GM12878 (cell line): Measurements from ENCODE around the gene GJB1. TPM values are rescaled to one million over a fixed set of nuclear protein-coding genes. Genes with fewer than 3 reads are reported as not detected.

Source experiments
- ATAC-seq: fragments of 200-7000 bp; cut with Tn5 transposase; 3 replicates; pipeline ENCODE4 v1.9.1; 2020; ENCODE audit warnings: mild to moderate bottlenecking, moderate library complexity
- BruUV-seq: library from RNA; stranded (reverse); fragments of 400-500 nt; replicated peaks from 2 replicates; lab custom pipeline; 2021; lab: Mats Ljungman, UMichigan
- CTCF ChIA-PET: fragments of 300-600 bp; sonication (Branson Sonifier 250); formaldehyde crosslinking; extraction: SDS; loops from one replicate; lab custom pipeline; 2021; ENCODE audit warnings: inconsistent platforms; lab: Yijun Ruan, JAX
- POLR2A ChIA-PET: fragments of 350-600 bp; formaldehyde crosslinking; extraction: SDS; loops from one replicate; lab custom pipeline; 2021; ENCODE audit warnings: inconsistent platforms; lab: Charles Lee
- RAD21 ChIA-PET: fragments of 300-600 bp; sonication (Branson Sonifier 250); formaldehyde crosslinking; loops from one replicate; lab custom pipeline; 2023; ENCODE audit warnings: antibody characterized with exemption; ENCODE audit not compliant: unreplicated experiment; lab: Charles Lee
- SMC1A ChIA-PET: fragments of 300-600 bp; sonication (Branson Sonifier 250); formaldehyde crosslinking; loops from one replicate; lab custom pipeline; 2023; ENCODE audit not compliant: unreplicated experiment, uncharacterized antibody; lab: Charles Lee
- DNase-seq: peaks from one replicate; pipeline ENCODE4 v3.0.0-alpha.2; 2011; ENCODE audit warnings: low read depth, low spot score
- FAIRE-seq: peaks from 3 replicates; lab custom pipeline; 2011; peaks lifted over from hg19 to GRCh38; lab: Jason Lieb, UNC
- H2AFZ ChIP-seq: 2 replicates; pipeline ENCODE4 v1.6.0; 2011; ENCODE audit warnings: low read depth, low read length, control low read depth; ENCODE audit not compliant: control insufficient read depth
- H3K27ac ChIP-seq: 2 replicates; pipeline ENCODE4 v1.5.1; 2011; ENCODE audit warnings: control low read depth; ENCODE audit not compliant: control insufficient read depth, insufficient read depth
- H3K27me3 ChIP-seq, 2 experiments: replicated peaks in 1 of 2; 2 replicates each; pipeline versions ENCODE4 v1.6.0 to v1.6.1; 2011; ENCODE audit warnings: low read length in 1 of 2; ENCODE audit not compliant: control insufficient read depth in 2 of 2, insufficient read depth in 2 of 2
- H3K36me3 ChIP-seq, 2 experiments: 2 replicates each; pipeline ENCODE4 v1.5.1; 2011; ENCODE audit warnings: low read length in 1 of 2; ENCODE audit not compliant: control insufficient read depth in 2 of 2, insufficient read depth in 2 of 2
- H3K4me1 ChIP-seq: 2 replicates; pipeline ENCODE4 v1.6.1; 2011; ENCODE audit warnings: mild to moderate bottlenecking, low read length, moderate library complexity, mixed read lengths; ENCODE audit not compliant: control insufficient read depth, insufficient read depth
- H3K4me2 ChIP-seq: 2 replicates; pipeline ENCODE4 v1.6.0; 2011; ENCODE audit warnings: control low read depth; ENCODE audit not compliant: control insufficient read depth, insufficient read depth
- H3K4me3 ChIP-seq: fragments of 200-600 bp; sonication (generic); 2 replicates; pipeline ENCODE4 v1.5.1; 2016
- H3K79me2 ChIP-seq: 2 replicates; pipeline ENCODE4 v1.6.0; 2011; ENCODE audit warnings: low read length; ENCODE audit not compliant: control insufficient read depth, insufficient read depth
- H3K9ac ChIP-seq: 2 replicates; pipeline ENCODE4 v1.8.0; 2011; ENCODE audit warnings: low read length, control low read depth, mixed read lengths; ENCODE audit not compliant: control insufficient read depth, insufficient read depth
- H3K9me3 ChIP-seq: replicated peaks from 3 replicates; pipeline ENCODE4 v1.5.1; 2011; ENCODE audit warnings: mild to moderate bottlenecking, low read length; ENCODE audit not compliant: control insufficient read depth, insufficient read depth
- H4K20me1 ChIP-seq: 2 replicates; pipeline ENCODE4 v1.6.0; 2011; ENCODE audit not compliant: control insufficient read depth, insufficient read depth
- NFIC ChIP-seq: IDR thresholded peaks from 2 replicates; pipeline ENCODE4 v1.6.1; 2012; ENCODE audit warnings: low read depth, mild to moderate bottlenecking, inconsistent platforms, low read length, moderate library complexity
- RAD51 ChIP-seq: fragments of 450-650 bp; IDR thresholded peaks from 2 replicates; pipeline ENCODE4 v1.6.1; 2016; ENCODE audit warnings: moderate library complexity, mild to moderate bottlenecking, inconsistent platforms
- WGBS: methylation state at CpG from one replicate; pipeline ENCODE4 v1.1.6; 2016; ENCODE audit warnings: low lambda C conversion rate; ENCODE audit not compliant: insufficient replicate concordance, insufficient coverage; ENCODE audit errors: missing lambda C conversion rate; 5-methylcytosine and 5-hydroxymethylcytosine counted together
- in situ Hi-C: fragments of 300-500 bp; cut with MboI; formaldehyde crosslinking; loops from 9 replicates; pipeline ENCODE4 v1.14.3; 2018; ENCODE audit warnings: mixed read lengths
- intact Hi-C: fragments of 100-400 bp; cut with micrococcal nuclease; formaldehyde crosslinking; loops from one replicate; pipeline ENCODE4 v1.14.2; 2022; ENCODE audit not compliant: unreplicated experiment
- polyA plus RNA-seq, 11 experiments: library from polyadenylated mRNA; depleted of rRNA in 4 of 11; unstranded in 6 of 11; stranded (reverse) in 5 of 11; fragments of >200 nt; fragmentation: Nextera tagmentation in 4 of 11; fragmentation: Illumina TruSeq in 1 of 11; extraction: Ambion mirVana in 4 of 11; extraction: Trizol in 1 of 11; gene quantifications; 1 replicate in 1 of 11; 2 replicates in 10 of 11; pipeline versions ENCODE4 v1.2.1 to v1.2.3, GENCODE V29; 2011 to 2016; ENCODE audit warnings: inconsistent platforms in 2 of 11, missing spikeins in 2 of 11, low read depth in 1 of 11
- total RNA-seq, 4 experiments: library from RNA; depleted of rRNA in 3 of 4; stranded (reverse); fragments of >200 nt in 3 of 4; fragmentation: Illumina TruSeq in 1 of 4; extraction: Trizol in 1 of 4; gene quantifications; 2 replicates each; pipeline versions ENCODE4 v1.2.1 to v1.2.3, GENCODE V29; 2013 to 2021
- TF ChIP-seq, protein P1 (sequence below): IDR thresholded peaks from 2 replicates; pipeline ENCODE4 v1.6.1; 2012; ENCODE audit warnings: improper control_type of control experiment, low read depth, low read length; ENCODE audit not compliant: insufficient replicate concordance
- TF ChIP-seq, protein P2 (sequence below): fragments of 450-650 bp; IDR thresholded peaks from 2 replicates; pipeline ENCODE4 v1.6.1; 2014; ENCODE audit warnings: mild to moderate bottlenecking
- TF ChIP-seq, protein P3 (sequence below): fragments of 450-650 bp; IDR thresholded peaks from 2 replicates; pipeline ENCODE4 v1.6.1; 2016; ENCODE audit warnings: mild to moderate bottlenecking
- TF ChIP-seq, protein P4 (sequence below): fragments of 450-650 bp; formaldehyde crosslinking; IDR thresholded peaks from 2 replicates; pipeline ENCODE4 v1.4.0; 2020; ENCODE audit warnings: mild to moderate bottlenecking, moderate library complexity
- TF ChIP-seq, protein P5 (sequence below): fragments of 150-350 bp; IDR thresholded peaks from 2 replicates; pipeline ENCODE4 v1.6.1; 2016; ENCODE audit warnings: low read depth, low read length

GJB1 gene
- total and polyA plus RNA-seq, 10 of the 15 experiments (the other 5 are each of a cell fraction or from before 2014, with no cell fraction given), result not detected

DNA sequence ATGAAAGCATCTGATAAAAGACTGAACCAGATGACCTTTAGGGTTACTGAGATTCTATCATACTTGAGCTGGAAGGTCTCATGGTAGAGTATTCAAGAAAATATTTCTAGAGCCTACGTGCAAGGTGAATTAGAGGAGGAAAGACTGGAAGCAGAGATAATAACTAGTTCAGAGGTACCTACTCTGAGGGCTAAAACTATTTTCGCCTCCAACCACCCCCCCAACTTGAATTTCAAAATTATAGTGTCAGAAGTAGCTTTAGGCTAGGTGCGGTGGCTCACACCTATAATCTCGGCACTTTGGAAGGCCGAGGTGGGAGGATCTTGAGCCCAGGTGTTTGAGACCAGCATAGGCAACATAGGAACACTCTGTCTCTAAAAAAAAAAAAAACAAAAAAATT lies 47.5 kb upstream of the GJB1 start:
- Histone ChIP-seq H3K9ac (no peak overlapping the region), H4K20me1 (no peaks in the 10 kb centered on the region), H3K27me3 (no peaks in the 10 kb centered on the region), H3K36me3 (peaks cover 0 to 3% of the 10 kb centered on the region in 2 experiments; a peak in 1 of 4 replicates), H3K79me2 (no peaks in the 10 kb centered on the region), H3K4me3 (no peak overlapping the region), H3K9me3 (no peaks in the 10 kb centered on the region), H3K27ac (no peak overlapping the region), H3K4me1 (no peaks in the 10 kb centered on the region), H3K4me2 (no peak overlapping the region), H2AFZ (no peak overlapping the region)
- ChIA-PET CTCF (interaction anchor here (0.6 kb wide), 1 partner anchor 36 kb away, joined by 3 read pairs; no protein-coding TSS in a partner anchor), SMC1A (no interaction called here), POLR2A (interaction anchor here (0.6 kb wide), 1 partner anchor 16 kb away, joined by 5 read pairs; no protein-coding TSS in a partner anchor), RAD21 (no interaction called here)
- no TSS peak for BruUV-seq
- intact Hi-C loops (no loop called here), in situ Hi-C loops (loop anchor here (5.0 kb wide), 1 partner anchor 403 kb away; no protein-coding TSS in a partner anchor)
- WGBS, result 70% methylated on average over 5 of the region's 5 CpGs
- DNase-seq (no peak), FAIRE-seq (no peak), ATAC-seq (no peak)
- TF ChIP-seq, protein P1, sequence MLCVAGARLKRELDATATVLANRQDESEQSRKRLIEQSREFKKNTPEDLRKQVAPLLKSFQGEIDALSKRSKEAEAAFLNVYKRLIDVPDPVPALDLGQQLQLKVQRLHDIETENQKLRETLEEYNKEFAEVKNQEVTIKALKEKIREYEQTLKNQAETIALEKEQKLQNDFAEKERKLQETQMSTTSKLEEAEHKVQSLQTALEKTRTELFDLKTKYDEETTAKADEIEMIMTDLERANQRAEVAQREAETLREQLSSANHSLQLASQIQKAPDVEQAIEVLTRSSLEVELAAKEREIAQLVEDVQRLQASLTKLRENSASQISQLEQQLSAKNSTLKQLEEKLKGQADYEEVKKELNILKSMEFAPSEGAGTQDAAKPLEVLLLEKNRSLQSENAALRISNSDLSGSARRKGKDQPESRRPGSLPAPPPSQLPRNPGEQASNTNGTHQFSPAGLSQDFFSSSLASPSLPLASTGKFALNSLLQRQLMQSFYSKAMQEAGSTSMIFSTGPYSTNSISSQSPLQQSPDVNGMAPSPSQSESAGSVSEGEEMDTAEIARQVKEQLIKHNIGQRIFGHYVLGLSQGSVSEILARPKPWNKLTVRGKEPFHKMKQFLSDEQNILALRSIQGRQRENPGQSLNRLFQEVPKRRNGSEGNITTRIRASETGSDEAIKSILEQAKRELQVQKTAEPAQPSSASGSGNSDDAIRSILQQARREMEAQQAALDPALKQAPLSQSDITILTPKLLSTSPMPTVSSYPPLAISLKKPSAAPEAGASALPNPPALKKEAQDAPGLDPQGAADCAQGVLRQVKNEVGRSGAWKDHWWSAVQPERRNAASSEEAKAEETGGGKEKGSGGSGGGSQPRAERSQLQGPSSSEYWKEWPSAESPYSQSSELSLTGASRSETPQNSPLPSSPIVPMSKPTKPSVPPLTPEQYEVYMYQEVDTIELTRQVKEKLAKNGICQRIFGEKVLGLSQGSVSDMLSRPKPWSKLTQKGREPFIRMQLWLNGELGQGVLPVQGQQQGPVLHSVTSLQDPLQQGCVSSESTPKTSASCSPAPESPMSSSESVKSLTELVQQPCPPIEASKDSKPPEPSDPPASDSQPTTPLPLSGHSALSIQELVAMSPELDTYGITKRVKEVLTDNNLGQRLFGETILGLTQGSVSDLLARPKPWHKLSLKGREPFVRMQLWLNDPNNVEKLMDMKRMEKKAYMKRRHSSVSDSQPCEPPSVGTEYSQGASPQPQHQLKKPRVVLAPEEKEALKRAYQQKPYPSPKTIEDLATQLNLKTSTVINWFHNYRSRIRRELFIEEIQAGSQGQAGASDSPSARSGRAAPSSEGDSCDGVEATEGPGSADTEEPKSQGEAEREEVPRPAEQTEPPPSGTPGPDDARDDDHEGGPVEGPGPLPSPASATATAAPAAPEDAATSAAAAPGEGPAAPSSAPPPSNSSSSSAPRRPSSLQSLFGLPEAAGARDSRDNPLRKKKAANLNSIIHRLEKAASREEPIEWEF, result no peak
- TF ChIP-seq, protein P2, sequence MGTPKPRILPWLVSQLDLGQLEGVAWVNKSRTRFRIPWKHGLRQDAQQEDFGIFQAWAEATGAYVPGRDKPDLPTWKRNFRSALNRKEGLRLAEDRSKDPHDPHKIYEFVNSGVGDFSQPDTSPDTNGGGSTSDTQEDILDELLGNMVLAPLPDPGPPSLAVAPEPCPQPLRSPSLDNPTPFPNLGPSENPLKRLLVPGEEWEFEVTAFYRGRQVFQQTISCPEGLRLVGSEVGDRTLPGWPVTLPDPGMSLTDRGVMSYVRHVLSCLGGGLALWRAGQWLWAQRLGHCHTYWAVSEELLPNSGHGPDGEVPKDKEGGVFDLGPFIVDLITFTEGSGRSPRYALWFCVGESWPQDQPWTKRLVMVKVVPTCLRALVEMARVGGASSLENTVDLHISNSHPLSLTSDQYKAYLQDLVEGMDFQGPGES, result no peak
- TF ChIP-seq, protein P3, sequence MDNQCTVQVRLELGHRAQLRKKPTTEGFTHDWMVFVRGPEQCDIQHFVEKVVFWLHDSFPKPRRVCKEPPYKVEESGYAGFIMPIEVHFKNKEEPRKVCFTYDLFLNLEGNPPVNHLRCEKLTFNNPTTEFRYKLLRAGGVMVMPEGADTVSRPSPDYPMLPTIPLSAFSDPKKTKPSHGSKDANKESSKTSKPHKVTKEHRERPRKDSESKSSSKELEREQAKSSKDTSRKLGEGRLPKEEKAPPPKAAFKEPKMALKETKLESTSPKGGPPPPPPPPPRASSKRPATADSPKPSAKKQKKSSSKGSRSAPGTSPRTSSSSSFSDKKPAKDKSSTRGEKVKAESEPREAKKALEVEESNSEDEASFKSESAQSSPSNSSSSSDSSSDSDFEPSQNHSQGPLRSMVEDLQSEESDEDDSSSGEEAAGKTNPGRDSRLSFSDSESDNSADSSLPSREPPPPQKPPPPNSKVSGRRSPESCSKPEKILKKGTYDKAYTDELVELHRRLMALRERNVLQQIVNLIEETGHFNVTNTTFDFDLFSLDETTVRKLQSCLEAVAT, result no peak
- TF ChIP-seq, protein P4, sequence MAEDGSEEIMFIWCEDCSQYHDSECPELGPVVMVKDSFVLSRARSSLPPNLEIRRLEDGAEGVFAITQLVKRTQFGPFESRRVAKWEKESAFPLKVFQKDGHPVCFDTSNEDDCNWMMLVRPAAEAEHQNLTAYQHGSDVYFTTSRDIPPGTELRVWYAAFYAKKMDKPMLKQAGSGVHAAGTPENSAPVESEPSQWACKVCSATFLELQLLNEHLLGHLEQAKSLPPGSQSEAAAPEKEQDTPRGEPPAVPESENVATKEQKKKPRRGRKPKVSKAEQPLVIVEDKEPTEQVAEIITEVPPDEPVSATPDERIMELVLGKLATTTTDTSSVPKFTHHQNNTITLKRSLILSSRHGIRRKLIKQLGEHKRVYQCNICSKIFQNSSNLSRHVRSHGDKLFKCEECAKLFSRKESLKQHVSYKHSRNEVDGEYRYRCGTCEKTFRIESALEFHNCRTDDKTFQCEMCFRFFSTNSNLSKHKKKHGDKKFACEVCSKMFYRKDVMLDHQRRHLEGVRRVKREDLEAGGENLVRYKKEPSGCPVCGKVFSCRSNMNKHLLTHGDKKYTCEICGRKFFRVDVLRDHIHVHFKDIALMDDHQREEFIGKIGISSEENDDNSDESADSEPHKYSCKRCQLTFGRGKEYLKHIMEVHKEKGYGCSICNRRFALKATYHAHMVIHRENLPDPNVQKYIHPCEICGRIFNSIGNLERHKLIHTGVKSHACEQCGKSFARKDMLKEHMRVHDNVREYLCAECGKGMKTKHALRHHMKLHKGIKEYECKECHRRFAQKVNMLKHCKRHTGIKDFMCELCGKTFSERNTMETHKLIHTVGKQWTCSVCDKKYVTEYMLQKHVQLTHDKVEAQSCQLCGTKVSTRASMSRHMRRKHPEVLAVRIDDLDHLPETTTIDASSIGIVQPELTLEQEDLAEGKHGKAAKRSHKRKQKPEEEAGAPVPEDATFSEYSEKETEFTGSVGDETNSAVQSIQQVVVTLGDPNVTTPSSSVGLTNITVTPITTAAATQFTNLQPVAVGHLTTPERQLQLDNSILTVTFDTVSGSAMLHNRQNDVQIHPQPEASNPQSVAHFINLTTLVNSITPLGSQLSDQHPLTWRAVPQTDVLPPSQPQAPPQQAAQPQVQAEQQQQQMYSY (CRISPR knock-in tag), result no peak
- TF ChIP-seq, protein P5, sequence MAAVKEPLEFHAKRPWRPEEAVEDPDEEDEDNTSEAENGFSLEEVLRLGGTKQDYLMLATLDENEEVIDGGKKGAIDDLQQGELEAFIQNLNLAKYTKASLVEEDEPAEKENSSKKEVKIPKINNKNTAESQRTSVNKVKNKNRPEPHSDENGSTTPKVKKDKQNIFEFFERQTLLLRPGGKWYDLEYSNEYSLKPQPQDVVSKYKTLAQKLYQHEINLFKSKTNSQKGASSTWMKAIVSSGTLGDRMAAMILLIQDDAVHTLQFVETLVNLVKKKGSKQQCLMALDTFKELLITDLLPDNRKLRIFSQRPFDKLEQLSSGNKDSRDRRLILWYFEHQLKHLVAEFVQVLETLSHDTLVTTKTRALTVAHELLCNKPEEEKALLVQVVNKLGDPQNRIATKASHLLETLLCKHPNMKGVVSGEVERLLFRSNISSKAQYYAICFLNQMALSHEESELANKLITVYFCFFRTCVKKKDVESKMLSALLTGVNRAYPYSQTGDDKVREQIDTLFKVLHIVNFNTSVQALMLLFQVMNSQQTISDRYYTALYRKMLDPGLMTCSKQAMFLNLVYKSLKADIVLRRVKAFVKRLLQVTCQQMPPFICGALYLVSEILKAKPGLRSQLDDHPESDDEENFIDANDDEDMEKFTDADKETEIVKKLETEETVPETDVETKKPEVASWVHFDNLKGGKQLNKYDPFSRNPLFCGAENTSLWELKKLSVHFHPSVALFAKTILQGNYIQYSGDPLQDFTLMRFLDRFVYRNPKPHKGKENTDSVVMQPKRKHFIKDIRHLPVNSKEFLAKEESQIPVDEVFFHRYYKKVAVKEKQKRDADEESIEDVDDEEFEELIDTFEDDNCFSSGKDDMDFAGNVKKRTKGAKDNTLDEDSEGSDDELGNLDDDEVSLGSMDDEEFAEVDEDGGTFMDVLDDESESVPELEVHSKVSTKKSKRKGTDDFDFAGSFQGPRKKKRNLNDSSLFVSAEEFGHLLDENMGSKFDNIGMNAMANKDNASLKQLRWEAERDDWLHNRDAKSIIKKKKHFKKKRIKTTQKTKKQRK, result no peak
- TF ChIP-seq NFIC, result no peak
- TF ChIP-seq RAD51, result no peak
